H1 (cell line): ENCODE measurements around the gene PPCDC. TPM values are rescaled to one million over a fixed set of nuclear protein-coding genes. Genes with fewer than 3 reads are reported as not detected.

ENCODE experiments used
- CTCF ChIA-PET: fragments of 300-600 bp; sonication (Branson Sonifier 250); formaldehyde crosslinking; loops from one replicate; lab custom pipeline; 2021; ENCODE audit not compliant: partially characterized antibody; lab: Charles Lee
- POLR2A ChIA-PET: fragments of 300-600 bp; sonication (Branson Sonifier 250); formaldehyde crosslinking; loops from one replicate; lab custom pipeline; 2021; ENCODE audit warnings: inconsistent platforms; ENCODE audit not compliant: partially characterized antibody; lab: Charles Lee
- DNase-seq, 2 experiments: peaks; one replicate each; pipeline versions ENCODE4 v3.0.0 to v3.0.0-alpha.2; 2010 to 2022; ENCODE audit warnings: low spot score in 2 of 2, low read depth in 1 of 2, mixed read lengths in 1 of 2
- FAIRE-seq: peaks from 2 replicates; lab custom pipeline; 2011; peaks lifted over from hg19 to GRCh38; lab: Jason Lieb, UNC
- H2AFZ ChIP-seq: 2 replicates; pipeline ENCODE4 v1.8.1; 2012; ENCODE audit warnings: low read length, inconsistent platforms
- H2AK5ac ChIP-seq: 2 replicates; pipeline ENCODE4 v1.6.1; 2013; ENCODE audit warnings: low read depth, low read length
- H2BK120ac ChIP-seq: replicated peaks from 2 replicates; pipeline ENCODE3; 2013; ENCODE audit warnings: low read depth, low read length, inconsistent platforms
- H2BK12ac ChIP-seq: 2 replicates; pipeline ENCODE4 v1.6.1; 2013; ENCODE audit warnings: low read depth, low read length
- H2BK15ac ChIP-seq: 2 replicates; pipeline ENCODE4 v1.6.1; 2013; ENCODE audit warnings: low read length
- H2BK20ac ChIP-seq: 2 replicates; pipeline ENCODE4 v1.6.1; 2013; ENCODE audit warnings: low read length
- H2BK5ac ChIP-seq: 2 replicates; pipeline ENCODE4 v1.6.1; 2013; ENCODE audit warnings: low read depth, low read length
- H3K14ac ChIP-seq: 2 replicates; pipeline ENCODE4 v1.6.1; 2013; ENCODE audit warnings: inconsistent platforms; ENCODE audit not compliant: insufficient read length
- H3K18ac ChIP-seq: 2 replicates; pipeline ENCODE4 v1.6.1; 2013; ENCODE audit warnings: low read length; ENCODE audit errors: extremely low read depth
- H3K23ac ChIP-seq: 2 replicates; pipeline ENCODE4 v1.6.1; 2013; ENCODE audit warnings: inconsistent platforms; ENCODE audit not compliant: insufficient read length
- H3K23me2 ChIP-seq: 2 replicates; pipeline ENCODE4 v1.6.1; 2013; ENCODE audit warnings: low read depth, low read length
- H3K27ac ChIP-seq: 2 replicates; pipeline ENCODE4 v1.6.1; 2011; ENCODE audit warnings: low read depth, low read length, inconsistent platforms
- H3K27me3 ChIP-seq, 4 experiments: replicated peaks in 1 of 4; 1 replicate in 1 of 4; 2 replicates in 3 of 4; pipeline versions ENCODE4 v1.6.1 to v1.8.1; 2011 to 2013; ENCODE audit warnings: low read length in 3 of 4, mild to moderate bottlenecking in 3 of 4, inconsistent platforms in 2 of 4, mixed read lengths in 2 of 4, moderate library complexity in 1 of 4; ENCODE audit not compliant: control insufficient read depth in 3 of 4, insufficient read depth in 3 of 4; ENCODE audit errors: extremely low read depth in 1 of 4
- H3K36me3 ChIP-seq, 4 experiments: 2 replicates each; pipeline versions ENCODE4 v1.6.1 to v1.8.1; 2011 to 2013; ENCODE audit warnings: mild to moderate bottlenecking in 4 of 4, low read length in 3 of 4, moderate library complexity in 2 of 4, control low read depth in 1 of 4, inconsistent platforms in 1 of 4; ENCODE audit not compliant: insufficient read depth in 4 of 4, control insufficient read depth in 2 of 4
- H3K4ac ChIP-seq: replicated peaks from 2 replicates; pipeline ENCODE3; 2013; ENCODE audit warnings: low read length, low read depth, mixed read lengths, inconsistent platforms; ENCODE audit not compliant: insufficient read length
- H3K4me1 ChIP-seq, 4 experiments: replicated peaks in 1 of 4; 1 replicate in 1 of 4; 2 replicates in 3 of 4; pipeline versions ENCODE4 v1.6.1 to v1.8.1; 2011 to 2013; ENCODE audit warnings: low read length in 3 of 4, inconsistent platforms in 2 of 4, mixed read lengths in 1 of 4; ENCODE audit not compliant: insufficient read depth in 4 of 4, control insufficient read depth in 3 of 4
- H3K4me2 ChIP-seq, 2 experiments: 2 replicates each; pipeline versions ENCODE4 v1.6.1 to v1.8.1; 2011 to 2013; ENCODE audit warnings: low read depth in 2 of 2, low read length in 2 of 2, control low read depth in 1 of 2, inconsistent platforms in 1 of 2, mild to moderate bottlenecking in 1 of 2; ENCODE audit not compliant: insufficient read depth in 1 of 2
- H3K4me3 ChIP-seq, 4 experiments: fragments of 200-600, 300-600 bp in 1 of 4; sonication (generic), shearing (Covaris generic), sonication (Bioruptor Twin) in 1 of 4; 2 replicates each; pipeline versions ENCODE4 v1.5.1 to v1.8.1; 2011 to 2016; ENCODE audit warnings: low read length in 4 of 4, low read depth in 3 of 4, control low read depth in 2 of 4, inconsistent platforms in 2 of 4, mild to moderate bottlenecking in 2 of 4, mixed read lengths in 1 of 4, moderate library complexity in 1 of 4; ENCODE audit not compliant: insufficient read depth in 2 of 4; ENCODE audit errors: extremely low read depth in 1 of 4
- H3K56ac ChIP-seq: replicated peaks from 2 replicates; pipeline ENCODE3; 2013; ENCODE audit warnings: low read depth, mild to moderate bottlenecking, mixed read lengths, low read length, inconsistent platforms; ENCODE audit not compliant: insufficient read length
- H3K79me1 ChIP-seq: 2 replicates; pipeline ENCODE4 v1.6.1; 2013; ENCODE audit warnings: low read depth, low read length, control low read depth
- H3K79me2 ChIP-seq, 2 experiments: 2 replicates each; pipeline versions ENCODE4 v1.6.1 to v1.8.1; 2012 to 2013; ENCODE audit warnings: low read length in 2 of 2, mild to moderate bottlenecking in 2 of 2, inconsistent platforms in 1 of 2; ENCODE audit not compliant: insufficient read depth in 2 of 2, control insufficient read depth in 1 of 2
- H3K9ac ChIP-seq, 4 experiments: replicated peaks in 1 of 4; 1 replicate in 1 of 4; 2 replicates in 3 of 4; pipeline versions ENCODE4 v1.6.1 to v1.8.1; 2011 to 2013; ENCODE audit warnings: low read depth in 3 of 4, low read length in 3 of 4, control low read depth in 2 of 4, mild to moderate bottlenecking in 2 of 4, moderate library complexity in 2 of 4, inconsistent platforms in 1 of 4; ENCODE audit errors: extremely low read depth in 1 of 4
- H3K9me3 ChIP-seq, 2 experiments: 2 replicates each; pipeline versions ENCODE4 v1.6.1 to v1.8.1; 2012 to 2013; ENCODE audit warnings: mild to moderate bottlenecking in 2 of 2, moderate library complexity in 2 of 2, control low read depth in 1 of 2, inconsistent platforms in 1 of 2, low read depth in 1 of 2, low read length in 1 of 2, mixed read lengths in 1 of 2; ENCODE audit not compliant: insufficient read depth in 2 of 2
- H4K20me1 ChIP-seq, 2 experiments: replicated peaks in 1 of 2; 2 replicates each; pipeline versions ENCODE3 to v1.8.1; 2011 to 2013; ENCODE audit warnings: inconsistent platforms in 2 of 2, low read length in 2 of 2, mild to moderate bottlenecking in 1 of 2; ENCODE audit not compliant: insufficient read depth in 2 of 2, control insufficient read depth in 1 of 2
- H4K5ac ChIP-seq: 2 replicates; pipeline ENCODE4 v1.6.1; 2013; ENCODE audit warnings: low read length, low read depth, mixed read lengths, inconsistent platforms; ENCODE audit not compliant: insufficient read length
- H4K8ac ChIP-seq: 2 replicates; pipeline ENCODE4 v1.8.0; 2013; ENCODE audit warnings: mild to moderate bottlenecking, moderate library complexity, low read length, inconsistent platforms; ENCODE audit not compliant: insufficient read depth; ENCODE audit errors: extremely low read depth
- H4K91ac ChIP-seq: replicated peaks from 2 replicates; pipeline ENCODE3; 2013; ENCODE audit warnings: low read length, mixed read lengths, inconsistent platforms; ENCODE audit not compliant: insufficient read length
- CHD1 ChIP-seq: IDR thresholded peaks from 2 replicates; pipeline ENCODE4 v1.6.1; 2012; ENCODE audit warnings: low read depth, low read length, improper control_type of control experiment
- EZH2 ChIP-seq: fragments of 200-600 bp; sonication (generic); IDR thresholded peaks from 2 replicates; pipeline ENCODE4 v1.7.1; 2012; ENCODE audit warnings: low read depth, mild to moderate bottlenecking, moderate library complexity, low read length, inconsistent platforms; ENCODE audit not compliant: severe bottlenecking
- TBP ChIP-seq: IDR thresholded peaks from 2 replicates; pipeline ENCODE4 v1.6.1; 2011; ENCODE audit warnings: low read depth, low read length, improper control_type of control experiment
- WGBS, 2 experiments: shearing (Covaris generic) in 1 of 2; methylation state at CpG; one replicate each; pipeline versions ENCODE4 v1.1.6 to v1.1.7; 2013 to 2015; ENCODE audit warnings: low lambda C conversion rate in 2 of 2, mixed read lengths in 2 of 2, inconsistent platforms in 1 of 2, low coverage in 1 of 2, missing lambda C conversion rate in 1 of 2; ENCODE audit not compliant: insufficient replicate concordance in 2 of 2, insufficient coverage in 1 of 2, insufficient read length in 1 of 2; ENCODE audit errors: extremely low coverage in 1 of 2, missing lambda C conversion rate in 1 of 2; 5-methylcytosine and 5-hydroxymethylcytosine counted together
- polyA plus RNA-seq, 7 experiments: library from polyadenylated mRNA; depleted of rRNA in 3 of 7; stranded (reverse) in 5 of 7; unstranded in 2 of 7; fragments of >200 nt in 5 of 7; fragments of 200-250 nt in 2 of 7; gene quantifications; 1 replicate in 5 of 7; 2 replicates in 1 of 7; 4 replicates in 1 of 7; pipeline versions ENCODE4 v1.2.1 to v1.2.3, GENCODE V29; 2011 to 2013; ENCODE audit warnings: missing spikeins in 2 of 7, mixed read lengths in 2 of 7
- total RNA-seq: library from RNA; stranded (reverse); fragmentation: NEBNext Ultra II Directional; extraction: Animal tissue kit (Norgen Biotek cat#: 25700); gene quantifications from 2 replicates; pipeline ENCODE4 v1.2.1, GENCODE V29; 2021

The PPCDC gene
- total and polyA plus RNA-seq, 2 of the 8 experiments (the other 6 are each of a cell fraction or from before 2014, with no cell fraction given), result 11.3 to 29.7 TPM

DNA sequence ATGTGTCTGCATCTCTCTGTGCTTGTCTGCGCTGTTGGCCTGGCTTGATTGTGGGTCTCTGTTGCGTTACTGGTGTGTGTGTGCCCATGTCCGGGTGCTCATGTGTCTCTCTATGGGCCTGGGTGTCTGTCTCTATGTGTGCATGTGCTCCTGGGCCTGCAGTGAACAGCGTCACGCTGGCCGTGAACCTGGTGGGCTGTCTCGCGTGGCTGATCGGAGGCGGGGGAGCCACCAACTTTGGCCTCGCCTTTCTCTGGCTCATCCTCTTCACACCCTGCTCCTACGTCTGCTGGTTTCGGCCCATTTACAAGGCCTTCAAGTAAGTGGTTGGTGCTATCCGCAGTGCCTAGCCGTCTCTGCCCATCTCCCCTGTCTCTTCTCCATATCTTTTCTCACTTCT, 7.0 kb upstream of the PPCDC start:
- no peak overlapping the region for H4K8ac ChIP-seq
- no peak overlapping the region for H2BK12ac ChIP-seq
- no peak overlapping the region for H4K91ac ChIP-seq
- H2BK20ac ChIP-seq, result no peak overlapping the region
- H3K23me2 ChIP-seq, result no peaks in the 10 kb centered on the region
- WGBS, 2 experiments, result 89% methylated on average over 15 of the region's 15 CpGs; no CpG with 5 or more reads in 1 of the 2 experiments
- no peak overlapping the region for H3K14ac ChIP-seq
- no peak overlapping the region for H3K4me2 ChIP-seq
- no peak overlapping the region for H2BK5ac ChIP-seq
- no peak overlapping the region for H3K4ac ChIP-seq
- H2BK15ac ChIP-seq, result no peak overlapping the region
- H3K27me3 ChIP-seq, result no peaks in the 10 kb centered on the region
- POLR2A ChIA-PET, result no interaction called here
- peaks cover 0 to 7% of the 10 kb centered on the region in 2 experiments for H4K20me1 ChIP-seq
- no peaks in the 10 kb centered on the region for H3K79me1 ChIP-seq
- no peak overlapping the region for H3K56ac ChIP-seq
- DNase-seq (no peak), FAIRE-seq (no peak)
- H3K18ac ChIP-seq, result no peak overlapping the region
- H3K4me3 ChIP-seq, result no peak overlapping the region
- no peak overlapping the region for H3K9ac ChIP-seq
- no peak overlapping the region for H3K27ac ChIP-seq
- H4K5ac ChIP-seq, result no peak overlapping the region
- H2AK5ac ChIP-seq, result no peak overlapping the region
- CTCF ChIA-PET, result interaction anchor here (1.2 kb wide), 1 partner anchor 20 kb away, joined by 3 read pairs; no protein-coding TSS in a partner anchor
- H2AFZ ChIP-seq, result no peak overlapping the region
- no peaks in the 10 kb centered on the region for H3K9me3 ChIP-seq
- no peak overlapping the region for H3K23ac ChIP-seq
- H2BK120ac ChIP-seq, result no peak overlapping the region
- TF ChIP-seq TBP, result no peak
- no peak for TF ChIP-seq CHD1
- no peak for TF ChIP-seq EZH2
- no peaks in the 10 kb centered on the region for H3K4me1 ChIP-seq
- no peaks in the 10 kb centered on the region for H3K79me2 ChIP-seq
- H3K36me3 ChIP-seq, result peaks cover 0 to 15% (median 5%) of the 10 kb centered on the region in 4 experiments; a peak in 5 of 8 replicates
